OCI-LY1 (cell line): Measurements from ENCODE around the gene KIFAP3.

Experiments
- H2AFZ ChIP-seq: fragments of 200-600 bp; sonication (generic), shearing (Covaris generic); 2 replicates; pipeline ENCODE4 v1.6.0; 2014; ENCODE audit warnings: antibody characterized with exemption, mild to moderate bottlenecking, low read length
- H3F3A ChIP-seq: fragments of 200-600 bp; sonication (generic), shearing (Covaris generic); 2 replicates; pipeline ENCODE4 v1.6.0; 2014; ENCODE audit warnings: mild to moderate bottlenecking, antibody characterized with exemption, low read length, moderate library complexity; ENCODE audit not compliant: insufficient read depth
- H3K27ac ChIP-seq: fragments of 200-600 bp; sonication (generic); 2 replicates; pipeline ENCODE4 v1.5.1; 2014; ENCODE audit warnings: low read length, mixed run types, mild to moderate bottlenecking, low read depth; ENCODE audit not compliant: poor library complexity, severe bottlenecking
- H3K27me3 ChIP-seq: fragments of 200-600 bp; sonication (generic); 2 replicates; pipeline ENCODE4 v1.6.0; 2014; ENCODE audit warnings: antibody characterized with exemption, mild to moderate bottlenecking, low read length, moderate library complexity; ENCODE audit not compliant: insufficient read depth
- H3K36me3 ChIP-seq: fragments of 200-600 bp; sonication (generic); 2 replicates; pipeline ENCODE4 v1.6.1; 2014; ENCODE audit warnings: mild to moderate bottlenecking, antibody characterized with exemption, low read length, moderate library complexity, mixed read lengths; ENCODE audit not compliant: insufficient read depth
- H3K4me1 ChIP-seq: fragments of 200-600 bp; sonication (generic); 2 replicates; pipeline ENCODE4 v1.5.1; 2014; ENCODE audit warnings: mild to moderate bottlenecking, low read length, moderate library complexity; ENCODE audit not compliant: insufficient read depth, severe bottlenecking
- H3K4me2 ChIP-seq: fragments of 200-600 bp; sonication (generic), shearing (Covaris generic); 2 replicates; pipeline ENCODE4 v1.6.1; 2014; ENCODE audit warnings: low read length
- H3K4me3 ChIP-seq: fragments of 200-600 bp; sonication (generic); 2 replicates; pipeline ENCODE4 v1.5.1; 2014; ENCODE audit warnings: low read length, low read depth, mild to moderate bottlenecking, mixed read lengths; ENCODE audit not compliant: poor library complexity, severe bottlenecking
- H3K79me2 ChIP-seq: fragments of 200-600 bp; shearing (Covaris generic); 2 replicates; pipeline ENCODE4 v1.6.1; 2016; ENCODE audit warnings: mixed run types, low read length, mixed read lengths; ENCODE audit not compliant: insufficient read depth
- H3K9ac ChIP-seq: fragments of 200-600 bp; sonication (generic), shearing (Covaris generic); 2 replicates; pipeline ENCODE4 v1.6.1; 2014; ENCODE audit warnings: mild to moderate bottlenecking, low read length, mixed read lengths
- H3K9me2 ChIP-seq: fragments of 200-600 bp; sonication (generic), shearing (Covaris generic); 2 replicates; pipeline ENCODE4 v1.6.1; 2014; ENCODE audit warnings: low read depth, mild to moderate bottlenecking, low read length, mixed read lengths
- H3K9me3 ChIP-seq: fragments of 200-600 bp; shearing (Covaris generic); 2 replicates; pipeline ENCODE4 v1.6.1; 2014; ENCODE audit warnings: low read length, mixed read lengths
- H4K20me1 ChIP-seq: fragments of 200-600 bp; sonication (generic), shearing (Covaris generic); 2 replicates; pipeline ENCODE4 v1.6.0; 2016; ENCODE audit warnings: mild to moderate bottlenecking, low read length; ENCODE audit not compliant: insufficient read depth
- CTCF ChIP-seq: fragments of 200-600 bp; sonication (generic), shearing (Covaris generic); IDR thresholded peaks from 2 replicates; pipeline ENCODE4 v1.5.1; 2017; ENCODE audit warnings: mild to moderate bottlenecking, antibody characterized with exemption, low read length, moderate library complexity, mixed read lengths
- EZH2 ChIP-seq: fragments of 200-600 bp; sonication (generic), shearing (Covaris generic); IDR thresholded peaks from 2 replicates; pipeline ENCODE4 v1.8.0; 2017; ENCODE audit warnings: borderline replicate concordance, mixed run types, mild to moderate bottlenecking, antibody characterized with exemption, low read length, moderate library complexity, mixed read lengths

Gene KIFAP3

GRCh38 chr1:169879034-169879840, 195.3 kb downstream of the KIFAP3 start:
- Histone ChIP-seq H3K27ac (peak overlapping the region; percentile 79), H3K27me3 (no peaks in the 10 kb centered on the region), H3K36me3 (peaks cover 37% of the 10 kb centered on the region), H3F3A (no peaks in the 10 kb centered on the region), H3K79me2 (no peaks in the 10 kb centered on the region), H3K4me1 (peaks cover 19% of the 10 kb centered on the region), H2AFZ (no peak overlapping the region), H3K4me2 (peak overlapping the region; percentile 15; the same call in 1 of the 2 replicates), H3K4me3 (no peak overlapping the region), H3K9me3 (no peaks in the 10 kb centered on the region), H4K20me1 (no peaks in the 10 kb centered on the region), H3K9me2 (no peaks in the 10 kb centered on the region), H3K9ac (peak overlapping the region; percentile 7; the same call in 1 of the 2 replicates)
- TF ChIP-seq CTCF (no peak), EZH2 (no peak)

- Histone ChIP-seq H3K4me2 (no peak overlapping the region), H3F3A (no peaks in the 10 kb centered on the region), H3K9me2 (no peaks in the 10 kb centered on the region), H3K9ac (no peak overlapping the region), H2AFZ (no peak overlapping the region), H3K4me1 (peaks cover 23% of the 10 kb centered on the region), H3K27me3 (no peaks in the 10 kb centered on the region), H3K79me2 (no peaks in the 10 kb centered on the region), H4K20me1 (no peaks in the 10 kb centered on the region), H3K9me3 (0 out of 2 replicates have a peak, but pooled peaks cover 3% of the 10 kb centered on the region), H3K36me3 (peaks cover 44% of the 10 kb centered on the region), H3K4me3 (no peak overlapping the region), H3K27ac (peak overlapping the region; percentile 79)
- TF ChIP-seq EZH2, result no peak
- TF ChIP-seq CTCF, result no peak
Observed at GRCh38 chr1:169878498-169878897, 196.0 kb downstream of the KIFAP3 start.

GRCh38 chr1:169877800-169878491, 196.5 kb downstream of the KIFAP3 start:
- peaks cover 23% of the 10 kb centered on the region for H3K4me1 ChIP-seq
- H3K4me2 ChIP-seq, result no peak overlapping the region
- H4K20me1 ChIP-seq, result no peaks in the 10 kb centered on the region
- H3K36me3 ChIP-seq, result peaks cover 50% of the 10 kb centered on the region
- H3K9me3 ChIP-seq, result 0 out of 2 replicates have a peak, but pooled peaks cover 3% of the 10 kb centered on the region
- no peaks in the 10 kb centered on the region for H3K27me3 ChIP-seq
- H3K27ac ChIP-seq, result no peak overlapping the region
- H3K79me2 ChIP-seq, result no peaks in the 10 kb centered on the region
- no peak overlapping the region for H3K4me3 ChIP-seq
- no peak overlapping the region for H2AFZ ChIP-seq
- TF ChIP-seq EZH2 (no peak), CTCF (no peak)
- H3K9ac ChIP-seq, result no peak overlapping the region
- H3F3A ChIP-seq, result no peaks in the 10 kb centered on the region
- H3K9me2 ChIP-seq, result no peaks in the 10 kb centered on the region
